Gastroesophageal sphincter (tissue), 4 donors: ENCODE data around the gene TMEM51. TPM values are rescaled to one million over a fixed set of nuclear protein-coding genes. Genes with fewer than 3 reads are reported as not detected.

Source experiments
- ATAC-seq: fragments of 150-250 bp; one replicate; pipeline ENCODE4 v1.9.1; 2016; ENCODE audit warnings: mild to moderate bottlenecking, moderate library complexity
- H3K27ac ChIP-seq, 4 donors: fragments of 200-600 bp; sonication (generic) in 3 of 4; 1 replicate in 3 of 4; 2 replicates in 1 of 4; pipeline ENCODE4 v1.5.1; 2016 to 2019
- H3K27me3 ChIP-seq: fragments of 200-600 bp; sonication (generic); one replicate; pipeline ENCODE4 v1.5.1; 2019
- H3K36me3 ChIP-seq, 2 donors: fragments of 200-600 bp; sonication (generic); one replicate each; pipeline ENCODE4 v1.5.1; 2019; ENCODE audit warnings: control low read depth in 1 of 2
- H3K4me1 ChIP-seq, 3 donors: fragments of 200-600 bp; sonication (generic); 1 replicate in 2 of 3; 2 replicates in 1 of 3; pipeline ENCODE4 v1.5.1; 2016 to 2019; ENCODE audit warnings: control low read depth in 2 of 3
- H3K4me3 ChIP-seq, 2 donors: fragments of 200-600 bp; sonication (generic); one replicate each; pipeline ENCODE4 v1.5.1; 2019; ENCODE audit warnings: mild to moderate bottlenecking in 1 of 2, moderate library complexity in 1 of 2
- H3K9me3 ChIP-seq, 3 donors: fragments of 200-600 bp; sonication (generic); one replicate each; pipeline ENCODE4 v1.5.1; 2017 to 2019; ENCODE audit warnings: control low read depth in 2 of 3
- CTCF ChIP-seq, 4 experiments: fragments of 200-600 bp in 2 of 4; fragments of 450-650 bp in 2 of 4; sonication (generic) in 1 of 4; IDR thresholded peaks; one replicate each; pipeline ENCODE4 v1.5.1; 2017 to 2019; ENCODE audit warnings: antibody characterized with exemption in 4 of 4, mild to moderate bottlenecking in 2 of 4, moderate library complexity in 2 of 4
- EP300 ChIP-seq: sonication (generic); formaldehyde crosslinking; IDR thresholded peaks from one replicate; pipeline ENCODE4 v1.6.1; 2017; ENCODE audit warnings: antibody characterized with exemption, mild to moderate bottlenecking
- POLR2A ChIP-seq, 2 donors: fragments of 450-650 bp; IDR thresholded peaks; one replicate each; pipeline ENCODE4 v1.6.1; 2017; ENCODE audit warnings: antibody characterized with exemption in 2 of 2, mild to moderate bottlenecking in 2 of 2, moderate library complexity in 1 of 2
- POLR2AphosphoS5 ChIP-seq: sonication (generic); formaldehyde crosslinking; IDR thresholded peaks from one replicate; pipeline ENCODE4 v1.6.1; 2017; ENCODE audit warnings: antibody characterized with exemption
- WGBS, 2 donors: methylation state at CpG; one replicate each; pipeline ENCODE4 v1.1.5; 2018; ENCODE audit warnings: low coverage in 1 of 2; 5-methylcytosine and 5-hydroxymethylcytosine counted together
- total RNA-seq, 4 donors: library from RNA; depleted of rRNA; stranded (reverse); fragments of >200 nt; gene quantifications; one replicate each; pipeline ENCODE4 v1.1.0, GENCODE V29; 2016

TMEM51 gene
- total RNA-seq, 4 donors from 2014 or later = 12.6 to 34.7 (median 17.7) TPM

GRCh38 chr1:15107911-15108310, 45.6 kb upstream of the TMEM51 start:
- TF ChIP-seq POLR2AphosphoS5 = no peak
- no peak for TF ChIP-seq CTCF (IDR thresholded peaks at IDR 0.05)
- TF ChIP-seq POLR2A (IDR thresholded peaks at IDR 0.05) = no peak
- TF ChIP-seq EP300 = no peak
- Histone ChIP-seq H3K36me3 (no peaks in the 10 kb centered on the region), H3K4me1 (no peaks in the 10 kb centered on the region), H3K27ac (no peak overlapping the region), H3K4me3 (no peak overlapping the region), H3K9me3 (peaks cover 0 to 18% (median 0%) of the 10 kb centered on the region in 3 donors), H3K27me3 (peaks cover 25% of the 10 kb centered on the region)
- ATAC-seq = no peak
- WGBS, 2 donors = 23 to 50% methylated on average over 1 to 3 of the region's 4 CpGs

DNA sequence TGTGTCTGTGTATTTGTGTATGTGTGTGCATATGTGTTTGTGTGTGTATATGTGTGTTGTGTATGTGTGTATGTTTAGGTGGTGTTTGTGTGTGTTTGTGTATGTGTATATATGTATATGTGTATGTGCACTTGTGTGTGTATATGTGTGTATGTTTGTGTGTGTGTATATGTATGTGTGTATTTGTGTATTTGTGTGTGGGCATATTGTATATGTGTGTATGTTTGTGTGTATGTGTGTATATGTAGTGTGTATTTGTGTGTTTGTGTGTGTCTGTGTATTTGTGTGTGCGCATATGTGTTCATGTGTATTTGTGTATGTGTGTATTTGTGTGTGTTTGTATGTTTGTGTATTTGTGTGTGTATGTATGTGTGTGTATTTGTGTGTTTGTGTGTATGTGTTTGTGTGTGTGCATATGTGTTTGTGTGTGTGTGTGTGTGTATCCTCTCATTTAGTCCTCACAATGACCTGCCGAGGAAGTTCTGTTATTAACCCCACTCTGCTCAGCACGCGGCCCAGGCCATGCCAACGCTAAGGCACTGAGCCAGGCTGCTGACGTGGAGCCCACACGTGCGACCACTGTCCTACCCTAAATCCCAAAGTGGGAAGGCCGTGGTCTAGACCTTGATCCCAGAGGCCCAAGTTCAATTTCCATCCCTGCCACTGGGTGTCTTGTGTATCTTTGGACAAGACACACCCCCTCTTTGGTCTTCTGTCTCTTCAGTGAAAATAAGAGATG, 43.2 kb upstream of the TMEM51 start:
- no peak for TF ChIP-seq EP300
- TF ChIP-seq CTCF (IDR thresholded peaks at IDR 0.05) = no peak
- TF ChIP-seq POLR2A (IDR thresholded peaks at IDR 0.05) = no peak
- TF ChIP-seq POLR2AphosphoS5 = no peak

GRCh38 chr1:15110867-15111230, 42.7 kb upstream of the TMEM51 start:
- no peaks in the 10 kb centered on the region for H3K9me3 ChIP-seq
- TF ChIP-seq POLR2AphosphoS5 = no peak
- no peak for TF ChIP-seq POLR2A (IDR thresholded peaks at IDR 0.05)
- TF ChIP-seq CTCF (IDR thresholded peaks at IDR 0.05) = no peak
- no peak for TF ChIP-seq EP300
- H3K36me3 ChIP-seq = no peaks in the 10 kb centered on the region
- H3K27me3 ChIP-seq = peaks cover 17% of the 10 kb centered on the region
- ATAC-seq = no peak
- 80% methylated on average over 2 of the region's 2 CpGs; no CpG with 5 or more reads in 1 of the 2 donors for WGBS, 2 donors
- H3K4me3 ChIP-seq = no peak overlapping the region
- H3K4me1 ChIP-seq = no peaks in the 10 kb centered on the region
- H3K27ac ChIP-seq = no peak overlapping the region

More for the DNA sequence above, 43.2 kb upstream of the TMEM51 start:
- Histone ChIP-seq H3K27me3 (peaks cover 18% of the 10 kb centered on the region), H3K36me3 (no peaks in the 10 kb centered on the region), H3K9me3 (peaks cover 0 to 3% (median 0%) of the 10 kb centered on the region in 3 donors), H3K4me1 (no peaks in the 10 kb centered on the region), H3K4me3 (no peak overlapping the region), H3K27ac (no peak overlapping the region)
- no peak for ATAC-seq
- WGBS, 2 donors = 87 to 100% methylated on average over 3 to 7 of the region's 9 CpGs

- H3K27me3 ChIP-seq = peaks cover 3% of the 10 kb centered on the region
- no peak for ATAC-seq
- TF ChIP-seq POLR2A (IDR thresholded peaks at IDR 0.05) (no peak), EP300 (no peak), POLR2AphosphoS5 (no peak), CTCF (IDR thresholded peaks at IDR 0.05) (no peak)
- H3K4me1 ChIP-seq = no peaks in the 10 kb centered on the region
- no peak overlapping the region for H3K27ac ChIP-seq
- no peaks in the 10 kb centered on the region for H3K36me3 ChIP-seq
- H3K9me3 ChIP-seq = no peaks in the 10 kb centered on the region
- H3K4me3 ChIP-seq = no peak overlapping the region
- 94% methylated on average over 5 of the region's 5 CpGs; no CpG with 5 or more reads in 1 of the 2 donors for WGBS, 2 donors
Measured at GRCh38 chr1:15113146-15113545, 40.4 kb upstream of the TMEM51 start.

DNA sequence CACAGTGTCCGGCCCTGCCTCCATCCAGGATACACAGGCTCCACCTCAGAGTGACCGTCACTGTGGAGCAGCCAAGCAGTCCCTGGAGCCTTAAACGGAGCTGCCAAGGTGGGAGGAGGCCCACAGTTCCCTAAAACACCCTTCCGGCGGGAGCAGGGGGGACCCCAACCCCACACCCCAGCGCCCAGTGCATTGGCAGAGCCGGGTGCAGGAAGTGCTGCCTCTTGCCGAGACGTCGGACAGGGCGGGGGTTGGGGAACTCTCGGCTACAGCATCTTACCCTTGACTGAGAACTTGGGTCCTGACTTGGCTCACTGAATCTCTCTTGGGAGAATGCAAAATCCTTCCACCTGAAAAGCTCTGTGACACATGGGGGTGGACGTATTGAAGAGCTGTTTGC, 38.7 kb upstream of the TMEM51 start:
- ATAC-seq = no peak
- 100% methylated on average over 1 of the region's 13 CpGs; no CpG with 5 or more reads in 1 of the 2 donors for WGBS, 2 donors

More for the DNA sequence above, 38.7 kb upstream of the TMEM51 start:
- Histone ChIP-seq H3K27ac (no peak overlapping the region), H3K9me3 (no peaks in the 10 kb centered on the region), H3K36me3 (no peaks in the 10 kb centered on the region), H3K27me3 (peaks cover 3% of the 10 kb centered on the region), H3K4me3 (no peak overlapping the region), H3K4me1 (no peaks in the 10 kb centered on the region)
- TF ChIP-seq EP300 (no peak), POLR2AphosphoS5 (no peak), POLR2A (IDR thresholded peaks at IDR 0.05) (no peak), CTCF (IDR thresholded peaks at IDR 0.05) (no peak)
